SU-DHL-6 (cell line): ENCODE measurements around the gene TUBB.
"Not testable (repeated sequence)": the region's sequence is repeated elsewhere in the genome, so short reads cannot be mapped to it uniquely, and the experiment has no call there.

Source experiments
- H2AFZ ChIP-seq: fragments of 200-600 bp; sonication (generic); 2 replicates; pipeline ENCODE4 v1.6.1; 2014; ENCODE audit warnings: low read depth, mild to moderate bottlenecking, moderate library complexity, mixed read lengths, antibody characterized with exemption, low read length; ENCODE audit not compliant: severe bottlenecking
- H3F3A ChIP-seq: fragments of 200-600 bp; shearing (Covaris generic); 2 replicates; pipeline ENCODE4 v1.6.0; 2016; ENCODE audit warnings: antibody characterized with exemption, mild to moderate bottlenecking; ENCODE audit not compliant: insufficient read depth
- H3K27ac ChIP-seq: fragments of 200-600 bp; sonication (generic); 2 replicates; pipeline ENCODE4 v1.5.1; 2016; ENCODE audit warnings: low read depth, mild to moderate bottlenecking, low read length, moderate library complexity, mixed read lengths
- H3K27me3 ChIP-seq: fragments of 200-600 bp; sonication (generic), shearing (Covaris generic); 2 replicates; pipeline ENCODE4 v1.6.0; 2014; ENCODE audit warnings: mild to moderate bottlenecking, low read length
- H3K36me3 ChIP-seq: fragments of 200-600 bp; sonication (generic); 2 replicates; pipeline ENCODE4 v1.6.1; 2014; ENCODE audit warnings: mild to moderate bottlenecking, low read length, mixed read lengths
- H3K4me2 ChIP-seq: fragments of 300-600, 200-600 bp; shearing (Covaris generic), sonication (generic); 2 replicates; pipeline ENCODE4 v1.6.0; 2014; ENCODE audit warnings: low read length, low read depth, mild to moderate bottlenecking; ENCODE audit not compliant: poor library complexity, severe bottlenecking
- H3K4me3 ChIP-seq: fragments of 200-600 bp; sonication (generic); 2 replicates; pipeline ENCODE4 v1.5.1; 2014; ENCODE audit warnings: antibody characterized with exemption, low read length, mild to moderate bottlenecking, mixed read lengths; ENCODE audit not compliant: insufficient read depth, poor library complexity, severe bottlenecking
- H3K79me2 ChIP-seq: fragments of 200-600 bp; sonication (generic); 2 replicates; pipeline ENCODE4 v1.6.1; 2014; ENCODE audit warnings: mild to moderate bottlenecking, low read length, moderate library complexity; ENCODE audit not compliant: insufficient read depth
- H3K9ac ChIP-seq: fragments of 200-600 bp; sonication (generic); 2 replicates; pipeline ENCODE4 v1.7.0; 2014; ENCODE audit warnings: mild to moderate bottlenecking, low read length
- H3K9me2 ChIP-seq: fragments of 200-600 bp; sonication (generic); replicated peaks from 2 replicates; pipeline ENCODE4 v1.6.1; 2014; ENCODE audit warnings: low read length; ENCODE audit not compliant: insufficient read depth
- H3K9me3 ChIP-seq: fragments of 200-600 bp; sonication (generic); 2 replicates; pipeline ENCODE4 v1.6.1; 2014; ENCODE audit warnings: low read length, mixed read lengths; ENCODE audit not compliant: insufficient read depth
- H4K20me1 ChIP-seq: fragments of 200-600 bp; sonication (generic); 2 replicates; pipeline ENCODE4 v1.6.1; 2014; ENCODE audit warnings: low read depth, mild to moderate bottlenecking, antibody characterized with exemption, low read length, moderate library complexity, mixed read lengths
- EZH2phosphoT487 ChIP-seq: fragments of 200-600 bp; sonication (generic), shearing (Covaris generic); conservative IDR thresholded peaks from 2 replicates; pipeline ENCODE4 v1.6.1; 2018; ENCODE audit warnings: mild to moderate bottlenecking, antibody characterized with exemption, low read length, moderate library complexity, mixed read lengths
- TF ChIP-seq, protein P1 (sequence below): fragments of 200-600 bp; sonication (generic); IDR thresholded peaks from one replicate; pipeline ENCODE4 v1.5.1; 2017; ENCODE audit warnings: antibody characterized with exemption, mild to moderate bottlenecking, low read length, moderate library complexity; ENCODE audit not compliant: insufficient read depth, poor library complexity, severe bottlenecking

The TUBB gene

GRCh38 chr6:30752157-30752927, 32.2 kb downstream of the TUBB start:
- no peaks in the 10 kb centered on the region for H3F3A ChIP-seq
- H2AFZ ChIP-seq, result no peak overlapping the region
- no peaks in the 10 kb centered on the region for H3K36me3 ChIP-seq
- no peaks in the 10 kb centered on the region for H3K9me2 ChIP-seq
- no peaks in the 10 kb centered on the region for H3K79me2 ChIP-seq
- H3K9me3 ChIP-seq, result no peaks in the 10 kb centered on the region
- no peak overlapping the region for H3K4me2 ChIP-seq
- H3K4me3 ChIP-seq, result no peak overlapping the region
- H3K27ac ChIP-seq, result no peak overlapping the region
- TF ChIP-seq, protein P1, sequence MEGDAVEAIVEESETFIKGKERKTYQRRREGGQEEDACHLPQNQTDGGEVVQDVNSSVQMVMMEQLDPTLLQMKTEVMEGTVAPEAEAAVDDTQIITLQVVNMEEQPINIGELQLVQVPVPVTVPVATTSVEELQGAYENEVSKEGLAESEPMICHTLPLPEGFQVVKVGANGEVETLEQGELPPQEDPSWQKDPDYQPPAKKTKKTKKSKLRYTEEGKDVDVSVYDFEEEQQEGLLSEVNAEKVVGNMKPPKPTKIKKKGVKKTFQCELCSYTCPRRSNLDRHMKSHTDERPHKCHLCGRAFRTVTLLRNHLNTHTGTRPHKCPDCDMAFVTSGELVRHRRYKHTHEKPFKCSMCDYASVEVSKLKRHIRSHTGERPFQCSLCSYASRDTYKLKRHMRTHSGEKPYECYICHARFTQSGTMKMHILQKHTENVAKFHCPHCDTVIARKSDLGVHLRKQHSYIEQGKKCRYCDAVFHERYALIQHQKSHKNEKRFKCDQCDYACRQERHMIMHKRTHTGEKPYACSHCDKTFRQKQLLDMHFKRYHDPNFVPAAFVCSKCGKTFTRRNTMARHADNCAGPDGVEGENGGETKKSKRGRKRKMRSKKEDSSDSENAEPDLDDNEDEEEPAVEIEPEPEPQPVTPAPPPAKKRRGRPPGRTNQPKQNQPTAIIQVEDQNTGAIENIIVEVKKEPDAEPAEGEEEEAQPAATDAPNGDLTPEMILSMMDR, result no peak
- TF ChIP-seq EZH2phosphoT487, result no peak
- H4K20me1 ChIP-seq, result no peaks in the 10 kb centered on the region
- no peak overlapping the region for H3K9ac ChIP-seq
- no peaks in the 10 kb centered on the region for H3K27me3 ChIP-seq

DNA sequence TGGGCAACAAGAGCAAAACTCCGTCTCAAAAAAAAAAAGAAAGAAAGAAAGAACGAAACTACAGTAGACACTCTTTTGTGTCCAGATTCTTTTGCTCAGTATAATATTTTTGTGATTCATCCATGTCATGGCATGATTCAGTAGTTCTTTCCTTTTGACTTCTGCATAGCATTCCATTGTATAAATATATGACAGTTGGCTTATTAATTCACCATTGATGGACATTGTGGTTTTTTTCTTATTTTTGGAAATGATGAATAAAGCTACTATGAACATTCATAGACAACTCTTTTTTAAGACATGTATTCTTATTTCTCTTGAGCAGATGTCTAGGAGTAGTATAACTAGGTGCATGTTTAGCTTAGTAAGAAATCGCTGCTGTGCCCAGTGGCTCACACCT, 34.5 kb downstream of the TUBB start:
- H3K9me2 ChIP-seq, result no peaks in the 10 kb centered on the region
- no peak overlapping the region for H2AFZ ChIP-seq
- no peak overlapping the region for H3K27ac ChIP-seq
- no peaks in the 10 kb centered on the region for H3K36me3 ChIP-seq
- H3K27me3 ChIP-seq, result no peaks in the 10 kb centered on the region
- no peaks in the 10 kb centered on the region for H3F3A ChIP-seq
- no peak overlapping the region for H3K9ac ChIP-seq
- H3K4me2 ChIP-seq, result no peak overlapping the region
- no peaks in the 10 kb centered on the region for H3K9me3 ChIP-seq
- TF ChIP-seq EZH2phosphoT487, result no peak
- TF ChIP-seq, protein P1, result no peak
- no peaks in the 10 kb centered on the region for H3K79me2 ChIP-seq
- no peak overlapping the region for H3K4me3 ChIP-seq
- no peaks in the 10 kb centered on the region for H4K20me1 ChIP-seq

- not testable (repeated sequence) for H3K9ac ChIP-seq, H3K9me3 ChIP-seq, H3K4me2 ChIP-seq, H4K20me1 ChIP-seq, H3F3A ChIP-seq, H3K36me3 ChIP-seq, H3K27me3 ChIP-seq, H3K9me2 ChIP-seq, H3K79me2 ChIP-seq, H3K4me3 ChIP-seq, H2AFZ ChIP-seq, H3K27ac ChIP-seq
These were observed 36.4 kb downstream of the TUBB start for GRCh38 chr6:30756405-30757003.

GRCh38 chr6:30757261-30757904, 37.2 kb downstream of the TUBB start:
- no peaks in the 10 kb centered on the region for H3K9me2 ChIP-seq
- no peaks in the 10 kb centered on the region for H3K27me3 ChIP-seq
- no peaks in the 10 kb centered on the region for H4K20me1 ChIP-seq
- no peaks in the 10 kb centered on the region for H3F3A ChIP-seq
- H3K4me2 ChIP-seq, result no peak overlapping the region
- no peak overlapping the region for H3K27ac ChIP-seq
- no peak overlapping the region for H3K4me3 ChIP-seq
- TF ChIP-seq EZH2phosphoT487, result no peak
- TF ChIP-seq, protein P1, result no peak
- no peaks in the 10 kb centered on the region for H3K36me3 ChIP-seq
- H3K79me2 ChIP-seq, result no peaks in the 10 kb centered on the region
- H3K9ac ChIP-seq, result no peak overlapping the region
- no peak overlapping the region for H2AFZ ChIP-seq
- H3K9me3 ChIP-seq, result no peaks in the 10 kb centered on the region
